GM19025 (cell line): ENCODE measurements around the gene PMPCA.

Experiments used
- ATAC-seq: cut with Tn5 transposase; IDR thresholded peaks from one replicate; pipeline ENCODE4 v1.9.1; 2021; ENCODE audit warnings: mild to moderate bottlenecking, low read depth, moderate library complexity; ENCODE audit not compliant: unreplicated experiment

The PMPCA gene

DNA sequence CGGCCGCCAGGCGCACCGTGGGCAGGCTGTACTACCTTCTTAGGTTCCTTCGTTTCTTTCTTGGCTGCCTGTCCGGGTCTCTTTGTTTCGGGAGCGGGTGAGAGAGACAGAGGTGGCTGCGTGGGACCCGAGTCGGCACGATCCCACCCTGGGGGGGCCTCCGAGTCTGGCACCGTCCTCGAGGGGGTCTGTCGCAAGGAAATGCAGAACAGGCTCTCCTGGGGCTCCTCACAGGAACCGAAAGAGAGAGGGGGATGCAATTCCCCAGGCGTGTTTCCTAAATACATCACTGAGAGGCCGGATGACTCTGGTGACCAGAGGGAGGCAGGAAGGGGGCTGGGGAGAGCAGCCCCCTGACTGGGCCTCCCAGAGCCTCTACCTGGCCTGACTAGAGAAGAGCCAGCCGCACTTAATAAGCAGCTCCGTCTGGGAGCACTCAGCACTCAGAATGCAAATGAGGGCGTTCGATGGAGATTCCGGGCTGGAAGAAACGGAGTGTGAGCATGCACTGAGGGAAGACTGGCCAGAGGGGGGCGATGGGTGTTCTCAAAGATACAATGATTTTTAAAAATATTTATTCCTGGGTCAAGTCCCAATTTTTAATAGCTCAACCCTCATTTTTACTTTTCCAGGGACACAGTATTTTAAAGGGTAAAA lies 40.9 kb downstream of the PMPCA start:
- no peak for ATAC-seq

DNA sequence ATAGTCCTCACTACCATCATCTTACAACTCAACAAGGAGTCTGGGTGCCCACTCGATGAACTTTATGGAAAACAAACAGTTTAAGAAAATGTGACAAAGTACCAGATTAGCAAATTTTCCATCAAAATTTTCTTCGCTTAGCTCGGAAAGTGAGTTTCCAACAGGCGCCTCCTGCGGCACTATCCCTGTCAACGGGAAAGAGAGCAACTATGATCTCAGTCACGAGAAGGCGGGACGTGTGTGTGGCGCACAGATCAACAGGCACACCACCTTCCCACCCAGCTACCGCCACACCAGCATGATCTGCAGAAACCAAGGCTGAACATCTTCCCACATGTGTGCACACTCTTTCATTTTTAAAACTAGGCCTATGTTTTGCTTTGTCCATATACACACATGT lies 42.9 kb downstream of the PMPCA start:
- no peak for ATAC-seq

DNA sequence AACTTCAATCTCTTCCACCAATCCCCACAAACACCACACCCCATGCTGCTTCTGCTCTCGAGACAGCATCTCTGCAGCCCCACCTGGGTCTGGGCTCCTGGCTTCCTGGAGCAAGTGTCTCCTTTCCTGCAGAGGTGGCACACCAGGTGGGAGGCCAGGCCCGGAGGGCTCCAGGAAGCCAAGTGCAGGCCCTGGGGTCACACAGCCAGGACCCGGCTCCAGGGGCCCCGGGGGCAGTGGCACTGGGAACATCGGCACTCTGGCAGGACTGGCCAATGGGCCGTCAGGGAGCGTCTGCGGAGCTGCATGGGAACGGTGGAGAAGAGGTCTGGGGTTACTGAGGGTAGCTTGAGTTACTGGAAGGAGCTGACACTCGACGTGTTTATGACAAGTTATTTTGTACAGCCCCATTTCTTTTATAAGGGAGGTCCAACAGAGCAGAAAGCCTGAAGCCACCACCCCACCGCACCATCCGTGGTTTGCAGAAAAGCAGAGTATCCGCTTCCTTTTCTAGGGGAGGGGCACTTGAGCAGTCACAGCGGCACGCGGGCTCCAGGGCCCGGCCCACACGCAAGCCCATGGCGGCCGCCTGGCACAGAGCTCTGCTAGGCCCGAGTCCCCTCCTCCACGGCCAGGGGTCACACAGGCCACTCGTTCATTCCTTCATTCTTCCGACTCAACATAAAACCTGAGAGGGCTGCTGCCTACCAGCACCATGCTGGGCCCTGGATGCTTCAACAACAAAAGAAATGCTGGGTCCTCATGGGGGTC lies 43.8 kb downstream of the PMPCA start:
- no peak for ATAC-seq

- ATAC-seq: no peak
Measured at GRCh38 chr9:136455043-136456002, 44.9 kb downstream of the PMPCA start.

DNA sequence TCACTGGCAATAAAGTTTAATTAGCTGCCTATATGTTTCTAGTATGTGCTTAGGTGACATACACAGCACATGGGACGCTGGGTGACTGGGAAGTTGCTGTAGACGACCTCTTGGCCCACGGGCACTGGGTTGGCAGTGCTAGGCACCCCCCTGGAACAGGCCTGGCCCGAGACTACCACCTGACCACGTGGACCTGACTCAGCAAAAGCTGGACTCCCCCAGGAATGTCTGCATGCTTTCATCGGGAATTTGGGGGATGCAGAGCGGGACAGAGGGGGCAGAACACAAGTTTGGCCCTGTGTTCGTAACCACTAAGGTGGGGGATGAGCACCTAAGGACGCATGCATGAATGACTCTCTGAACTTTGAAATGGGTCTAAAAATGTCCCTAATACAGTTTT lies 45.8 kb downstream of the PMPCA start:
- ATAC-seq: no peak

DNA sequence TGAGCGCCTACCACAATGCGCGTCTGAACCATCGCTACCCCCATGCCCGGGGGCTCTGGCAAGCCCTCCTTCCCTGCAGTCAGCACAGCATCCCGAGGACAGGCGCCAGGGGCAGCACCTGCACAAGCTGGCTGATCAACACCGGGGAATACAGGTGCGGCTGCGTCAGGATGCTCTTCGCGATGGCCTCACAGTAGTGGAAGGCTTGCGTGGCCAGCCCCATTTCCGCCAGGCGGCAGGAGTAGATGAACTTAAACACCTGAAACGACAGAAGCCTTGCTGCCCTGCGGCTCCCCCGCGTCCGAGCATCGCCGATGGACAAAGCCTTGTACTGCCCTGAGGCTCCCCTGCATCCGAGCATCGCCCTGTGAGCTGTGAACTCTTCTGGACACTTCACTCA lies 46.9 kb downstream of the PMPCA start:
- no peak for ATAC-seq

DNA sequence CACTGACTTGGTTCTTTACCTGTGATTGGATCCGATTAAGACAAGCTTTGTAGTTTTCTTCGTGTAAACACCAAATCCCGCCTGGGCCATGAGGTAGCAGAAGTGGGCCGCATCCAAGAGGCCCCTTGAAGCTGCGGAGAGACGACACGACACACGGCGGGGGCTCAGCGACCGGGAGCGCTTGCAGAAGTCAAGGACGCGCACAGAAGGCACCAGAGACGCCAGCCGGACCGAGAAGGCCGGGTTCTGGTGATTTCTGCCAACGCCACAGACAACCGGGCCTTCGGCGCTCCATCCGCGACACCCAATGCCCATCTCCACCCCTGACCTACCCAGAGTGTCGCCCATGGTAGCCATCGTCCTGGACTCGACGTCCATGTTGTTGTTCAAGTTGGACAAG lies 49.0 kb downstream of the PMPCA start:
- ATAC-seq: no peak

- no peak for ATAC-seq
Measured at GRCh38 chr9:136460772-136461325, 50.4 kb downstream of the PMPCA start.

GRCh38 chr9:136462664-136463063 lies 52.2 kb downstream of the PMPCA start:
- no peak for ATAC-seq

DNA sequence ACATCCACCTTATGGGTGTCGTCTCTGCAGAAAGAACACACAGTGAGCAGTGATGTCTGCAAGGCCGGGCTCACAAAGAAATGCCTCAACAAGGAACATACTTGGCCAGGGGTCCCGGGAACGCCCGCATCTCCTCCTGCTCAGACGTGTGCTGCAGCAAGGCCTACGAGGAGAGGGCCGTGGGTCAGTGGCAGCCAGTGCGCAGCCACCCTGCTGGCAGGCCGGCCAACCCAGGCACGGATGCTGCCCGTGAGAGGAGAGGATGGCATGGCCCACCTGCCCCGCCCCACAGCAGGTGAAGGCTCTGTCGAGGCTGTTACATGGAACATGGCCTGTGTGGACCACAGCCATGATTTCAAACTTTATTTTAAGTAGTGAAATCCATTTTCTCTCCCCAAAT lies 53.1 kb downstream of the PMPCA start:
- no peak for ATAC-seq

DNA sequence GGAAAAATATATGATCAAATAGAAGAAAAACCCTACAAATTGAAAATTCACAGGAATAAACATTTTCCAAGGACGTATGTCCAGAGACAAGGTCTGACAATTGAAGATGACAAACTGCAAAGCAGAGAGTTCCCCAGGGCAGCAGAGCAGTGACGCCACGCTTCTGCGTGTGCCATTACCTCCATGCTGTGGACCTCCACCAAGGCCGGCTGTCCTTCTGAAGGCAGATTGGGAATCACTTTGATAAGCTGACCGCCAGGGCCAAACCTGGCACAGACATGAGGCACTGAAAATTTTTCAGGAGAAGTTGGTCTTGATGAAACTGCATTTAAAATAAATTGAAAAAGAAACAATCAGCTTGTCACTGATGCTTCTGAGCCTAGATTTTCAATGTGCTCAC lies 53.8 kb downstream of the PMPCA start:
- no peak for ATAC-seq

DNA sequence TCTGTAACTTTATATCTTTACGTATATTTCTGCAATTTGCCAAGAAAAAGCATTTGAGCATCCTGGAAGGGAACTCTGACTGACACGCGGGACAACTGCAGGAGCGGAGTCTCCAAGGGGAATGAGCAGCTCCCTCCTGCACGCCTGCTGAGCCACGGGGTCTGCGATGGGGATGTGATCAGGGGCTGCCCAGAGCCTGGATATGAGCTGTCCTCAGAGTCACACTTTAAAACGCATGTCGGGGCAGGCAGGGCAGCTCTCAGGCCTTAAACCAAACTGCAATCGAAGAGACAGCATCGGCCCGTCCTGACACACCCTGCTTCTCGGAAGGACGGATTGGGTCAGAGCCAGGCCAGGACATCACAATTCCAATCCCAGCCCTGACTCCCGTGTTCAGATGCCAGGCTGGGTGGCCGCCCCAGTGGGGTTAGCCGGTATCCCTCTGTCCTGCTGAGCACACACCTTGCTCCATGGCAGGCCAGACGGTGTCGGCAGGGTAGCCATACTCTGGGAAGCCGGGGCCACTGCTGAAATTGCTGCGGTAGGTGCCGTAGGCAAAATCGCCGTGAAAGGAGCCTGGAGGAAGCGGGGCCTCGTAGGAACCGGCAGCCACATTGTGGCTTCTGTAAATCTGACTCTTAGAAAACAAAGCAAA lies 55.2 kb downstream of the PMPCA start:
- ATAC-seq: no peak

- ATAC-seq: no peak
Measured at GRCh38 chr9:136466155-136466541, 55.7 kb downstream of the PMPCA start.

DNA sequence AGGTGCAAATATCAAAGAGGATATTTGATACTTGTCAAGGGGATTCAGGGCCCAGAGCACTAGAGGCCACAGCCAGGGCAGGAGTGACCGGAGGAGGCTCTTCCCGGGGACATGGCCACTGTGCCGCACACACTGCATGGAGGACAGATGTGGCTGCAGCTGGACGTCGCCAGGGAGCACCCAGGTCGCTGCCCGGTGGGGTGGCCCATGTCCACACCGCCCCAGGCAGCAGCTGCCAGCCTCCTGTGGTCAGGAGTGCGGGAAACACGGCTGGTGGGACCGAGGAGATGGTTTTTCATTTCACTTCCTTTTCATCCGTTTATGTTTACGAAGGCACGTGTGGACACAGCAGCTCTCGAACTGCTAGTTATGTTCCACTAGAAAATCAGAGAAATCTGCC lies 57.3 kb downstream of the PMPCA start:
- no peak for ATAC-seq

DNA sequence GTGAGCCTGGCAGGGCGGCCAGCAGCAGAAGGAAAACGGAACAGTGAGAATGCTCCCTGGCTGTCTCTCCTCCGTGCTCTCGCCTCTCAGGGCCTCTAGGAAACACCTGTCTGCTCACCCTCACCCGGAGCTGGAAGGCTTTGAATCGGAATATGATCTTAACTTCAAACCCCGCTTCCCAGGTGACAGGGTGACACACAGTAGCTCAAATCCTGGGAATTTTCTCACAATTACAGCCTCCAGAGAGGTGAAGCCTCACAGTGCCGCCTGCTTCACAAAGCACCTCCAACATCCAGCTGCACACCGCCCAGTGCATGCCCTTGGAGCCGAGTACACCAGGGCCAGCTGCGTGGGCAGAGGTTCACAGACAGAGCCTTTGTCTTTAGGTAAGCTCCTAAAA lies 59.9 kb downstream of the PMPCA start:
- no peak for ATAC-seq

DNA sequence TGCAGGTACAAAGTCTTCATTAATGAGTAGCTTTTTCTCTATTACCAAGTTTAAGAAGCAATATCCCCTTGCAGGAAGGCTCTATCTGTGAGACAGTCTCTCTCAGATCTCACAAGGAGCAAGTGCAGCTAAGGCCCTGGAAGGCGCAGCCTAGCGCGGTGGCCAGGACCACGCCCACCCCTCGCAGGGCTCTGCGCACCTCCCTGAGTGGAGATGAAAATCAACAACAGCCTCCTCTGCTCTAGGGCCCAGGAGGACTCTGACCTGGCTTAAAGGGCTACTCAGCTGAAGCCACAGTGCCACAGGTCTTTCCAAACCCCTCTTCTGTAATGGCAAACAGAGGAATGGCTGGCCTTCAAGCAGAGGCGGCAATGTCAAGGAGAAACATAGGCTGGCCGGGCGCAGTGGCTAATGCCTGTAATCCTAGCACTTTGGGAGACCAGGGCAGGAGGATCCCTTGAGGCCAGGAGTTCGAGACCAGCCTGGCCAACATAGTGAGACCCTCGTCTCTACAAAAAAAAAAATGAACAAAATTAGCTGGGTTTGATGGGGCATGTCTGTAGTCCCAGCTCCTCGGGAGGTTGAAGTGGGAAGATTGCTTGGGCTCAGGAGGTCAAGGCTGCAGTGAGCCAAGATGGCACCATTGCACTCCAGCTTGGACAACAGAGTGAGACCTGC lies 60.5 kb downstream of the PMPCA start:
- no peak for ATAC-seq

DNA sequence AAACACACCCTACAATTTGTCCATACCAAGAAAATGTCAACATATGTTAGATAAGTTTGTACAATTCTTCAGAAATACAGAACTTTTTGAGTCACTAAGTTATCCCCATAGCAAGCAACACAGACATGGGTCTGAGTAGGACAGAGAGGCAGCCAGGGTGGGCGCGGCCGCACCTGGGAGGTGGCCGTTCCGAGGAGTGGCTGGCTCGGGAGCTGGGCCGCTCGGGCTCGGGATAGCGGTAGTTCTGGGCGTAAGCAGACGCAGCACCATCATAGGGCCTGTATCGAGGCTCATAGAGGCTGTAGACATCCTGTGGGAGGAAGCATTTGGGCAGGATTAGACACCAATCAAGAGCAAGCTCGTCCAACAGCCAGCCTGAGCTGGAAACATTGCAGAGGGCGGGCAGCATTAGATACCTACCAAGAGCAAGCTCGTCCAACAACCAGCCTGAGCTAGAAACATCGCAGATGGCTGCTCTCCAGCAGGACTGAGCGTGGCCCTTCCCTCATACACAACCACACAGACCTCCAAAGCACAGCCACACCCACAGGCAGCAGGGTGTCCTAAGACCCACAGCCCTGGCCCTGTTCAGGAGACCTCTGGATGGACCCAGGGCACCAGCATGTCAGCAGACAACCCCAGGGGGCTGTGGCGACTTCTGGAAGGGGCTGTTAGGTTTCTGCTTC lies 61.5 kb downstream of the PMPCA start:
- no peak for ATAC-seq

DNA sequence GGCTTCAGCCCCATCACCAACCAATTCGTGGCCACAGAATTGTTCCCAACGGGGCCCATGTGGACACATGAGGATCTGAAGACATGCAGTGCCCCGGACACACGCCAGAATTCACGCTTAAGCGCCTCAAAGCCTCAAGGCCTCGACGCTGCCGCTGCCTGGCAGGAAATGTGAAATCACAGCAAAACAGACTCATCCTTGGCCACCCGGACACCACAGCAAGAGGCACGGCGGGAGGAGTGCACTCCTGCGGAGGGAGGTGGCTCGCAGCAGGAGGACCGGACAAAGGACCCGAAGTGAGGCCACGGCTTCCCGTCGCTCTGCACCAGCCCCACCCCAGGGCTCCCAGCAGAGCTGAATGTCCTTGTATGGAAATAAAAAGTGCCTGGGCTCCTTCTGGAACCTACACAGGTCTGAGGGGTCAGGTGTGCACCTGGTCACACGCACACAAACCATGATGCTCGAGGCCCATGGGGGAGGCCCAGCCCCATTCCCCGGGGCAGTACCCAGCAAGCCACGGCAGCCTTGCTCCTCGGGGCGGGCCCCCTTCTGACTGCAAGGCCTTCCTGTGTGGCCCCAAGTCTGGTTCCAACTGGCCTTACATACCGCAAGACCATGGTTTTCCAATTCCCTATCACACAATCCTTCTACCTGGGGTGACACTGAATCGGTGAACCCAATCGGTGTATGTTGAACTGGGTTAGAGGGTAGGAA lies 62.3 kb downstream of the PMPCA start:
- ATAC-seq: no peak

DNA sequence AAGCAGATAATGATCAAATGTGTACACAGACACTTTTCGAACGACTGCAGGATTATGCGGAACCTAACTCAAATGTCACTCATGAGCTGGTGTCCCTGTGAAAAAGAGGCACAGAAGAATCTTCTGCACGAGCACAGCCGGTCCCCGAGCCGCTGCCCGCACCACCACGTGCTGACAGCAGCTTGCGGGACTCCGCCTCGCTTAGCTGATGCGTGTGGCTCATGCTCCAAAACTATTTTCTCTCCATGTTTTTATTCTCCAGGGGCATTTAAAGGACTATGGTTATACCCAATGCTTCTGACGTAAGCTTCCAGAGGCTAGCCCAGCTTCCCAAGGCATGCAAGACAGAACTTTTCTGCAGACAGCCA lies 62.9 kb downstream of the PMPCA start:
- no peak for ATAC-seq
